Measurements from ENCODE around the gene PADI3. TPM values are rescaled to one million over a fixed set of nuclear protein-coding genes. Genes with fewer than 3 reads are reported as not detected.

The PADI3 gene
- total and polyA plus RNA-seq, 11 donors = not detected

- Histone ChIP-seq H3K27ac (no peak overlapping the region), H3K27me3 (peaks cover 0 to 48% (median 6%) of the 10 kb centered on the region in 9 donors), H3K9me3 (no peaks in the 10 kb centered on the region), H3K36me3 (no peaks in the 10 kb centered on the region), H3K4me1 (no peaks in the 10 kb centered on the region), H3K4me3 (no peak overlapping the region)
- ATAC-seq = no peak
- DNase-seq = no peak
- intact Hi-C loops (cut with DNase I) = no loop called here
- WGBS, 4 donors = 80 to 85% (median 81%) methylated on average over 5 of the region's 5 CpGs
- TF ChIP-seq POLR2A (IDR thresholded peaks at IDR 0.05) = no peak
- TF ChIP-seq CTCF (IDR thresholded peaks at IDR 0.05) = no peak
These were observed 48.1 kb upstream of the PADI3 start for GRCh38 chr1:17200756-17201155.

- Histone ChIP-seq H3K27me3 (peaks cover 0 to 51% (median 6%) of the 10 kb centered on the region in 9 donors), H3K9me3 (no peaks in the 10 kb centered on the region), H3K27ac (no peak overlapping the region), H3K4me1 (no peaks in the 10 kb centered on the region), H3K36me3 (no peaks in the 10 kb centered on the region), H3K4me3 (no peak overlapping the region)
- TF ChIP-seq POLR2A (IDR thresholded peaks at IDR 0.05) = no peak
- TF ChIP-seq CTCF (IDR thresholded peaks at IDR 0.05) = no peak
- intact Hi-C loops (cut with DNase I) = no loop called here
- no peak for ATAC-seq
- WGBS, 4 donors = 52 to 60% (median 56%) methylated on average over 7 to 9 of the region's 9 CpGs
- no peak for DNase-seq
These were observed 47.5 kb upstream of the PADI3 start for GRCh38 chr1:17201201-17202021.

GRCh38 chr1:17204546-17205440, 44.1 kb upstream of the PADI3 start, which contains the start of gene PADI1:
PADI1 (plus strand) TSS chr1:17205128; CDS start chr1:17205218, 90 bp downstream.
- no peak for ATAC-seq
- TF ChIP-seq CTCF (IDR thresholded peaks at IDR 0.05) (no peak), POLR2A (IDR thresholded peaks at IDR 0.05) (no peak)
- no peaks in the 10 kb centered on the region for H3K9me3 ChIP-seq
- H3K36me3 ChIP-seq = no peaks in the 10 kb centered on the region
- intact Hi-C loops (cut with DNase I) = no loop called here
- no peak within 1 kb of the TSS for H3K4me3 ChIP-seq
- WGBS, 4 donors = 64 to 79% (median 73%) methylated on average over 9 of the region's 9 CpGs
- no peak for DNase-seq
- no peak within 1 kb of the TSS for H3K27ac ChIP-seq
- peaks cover 0 to 16% (median 0%) of the 10 kb centered on the region in 12 donors for H3K4me1 ChIP-seq
- H3K27me3 ChIP-seq = peaks cover 0 to 27% (median 4%) of the 10 kb centered on the region in 9 donors

- intact Hi-C loops (cut with DNase I) = no loop called here
- Histone ChIP-seq H3K4me3 (no peak overlapping the region), H3K27ac (no peak overlapping the region), H3K4me1 (peaks cover 0 to 16% (median 0%) of the 10 kb centered on the region in 12 donors), H3K27me3 (peaks cover 0 to 26% (median 4%) of the 10 kb centered on the region in 9 donors), H3K36me3 (no peaks in the 10 kb centered on the region), H3K9me3 (no peaks in the 10 kb centered on the region)
- no peak for TF ChIP-seq CTCF (IDR thresholded peaks at IDR 0.05)
- TF ChIP-seq POLR2A (IDR thresholded peaks at IDR 0.05) = no peak
- WGBS, 4 donors = 86 to 88% (median 87%) methylated on average over 7 of the region's 7 CpGs
- DNase-seq = no peak
- ATAC-seq = no peak
These were observed 43.2 kb upstream of the PADI3 start for GRCh38 chr1:17205652-17206051.

Measured in heart left ventricle (tissue), 16 donors.